Endothelial cell of umbilical vein (primary cell): ENCODE measurements around the gene CD1E. TPM values are rescaled to one million over a fixed set of nuclear protein-coding genes. Genes with fewer than 3 reads are reported as not detected.

Experiments used
- BruUV-seq: library from RNA; stranded (reverse); fragments of 400-500 nt; replicated peaks from 2 replicates; lab custom pipeline; 2021; lab: Mats Ljungman, UMichigan
- CTCF ChIA-PET: fragments of 300-600, 350-600 bp; sonication (Branson Sonifier 250); formaldehyde crosslinking; loops from one replicate; lab custom pipeline; 2021; ENCODE audit warnings: antibody characterized with exemption, inconsistent platforms; lab: Charles Lee
- POLR2A ChIA-PET: fragments of 300-600, 350-600 bp; sonication (Branson Sonifier 250); formaldehyde crosslinking; loops from one replicate; lab custom pipeline; 2021; ENCODE audit warnings: antibody characterized with exemption, inconsistent platforms; lab: Charles Lee
- DNase-seq: peaks from one replicate; pipeline ENCODE4 v3.0.0-alpha.2; 2011; ENCODE audit warnings: low read depth, low spot score
- FAIRE-seq: peaks from 2 replicates; lab custom pipeline; 2011; peaks lifted over from hg19 to GRCh38; lab: Jason Lieb, UNC
- H2AFZ ChIP-seq: 2 replicates; pipeline ENCODE4 v1.6.0; 2012; ENCODE audit warnings: low read depth, low read length, control low read depth, inconsistent platforms
- H3K27ac ChIP-seq: 2 replicates; pipeline ENCODE4 v1.5.1; 2011; ENCODE audit warnings: low read depth, mild to moderate bottlenecking, control low read depth, low read length, moderate library complexity; ENCODE audit not compliant: insufficient read depth
- H3K27me3 ChIP-seq, 2 experiments: 2 replicates each; pipeline versions ENCODE4 v1.6.0 to v1.6.1; 2011; ENCODE audit warnings: low read length in 2 of 2, mixed read lengths in 1 of 2; ENCODE audit not compliant: control insufficient read depth in 2 of 2, insufficient read depth in 2 of 2
- H3K36me3 ChIP-seq, 2 experiments: 2 replicates in 1 of 2; 3 replicates in 1 of 2; pipeline ENCODE4 v1.5.1; 2011; ENCODE audit warnings: low read length in 2 of 2, mild to moderate bottlenecking in 1 of 2, moderate library complexity in 1 of 2; ENCODE audit not compliant: control insufficient read depth in 2 of 2, insufficient read depth in 2 of 2; ENCODE audit errors: extremely low read depth in 1 of 2
- H3K4me1 ChIP-seq: 3 replicates; pipeline ENCODE4 v1.5.1; 2011; ENCODE audit warnings: mild to moderate bottlenecking, low read length; ENCODE audit not compliant: control insufficient read depth, insufficient read depth; ENCODE audit errors: extremely low read depth
- H3K4me2 ChIP-seq: 2 replicates; pipeline ENCODE4 v1.6.1; 2011; ENCODE audit warnings: low read length, control low read depth, mixed read lengths; ENCODE audit not compliant: insufficient read depth
- H3K4me3 ChIP-seq, 3 experiments: fragments of 200-600 bp in 1 of 3; sonication (generic), shearing (Covaris generic) in 1 of 3; replicated peaks in 1 of 3; 2 replicates each; pipeline ENCODE4 v1.5.1; 2011 to 2016; ENCODE audit warnings: control low read depth in 3 of 3, low read length in 3 of 3, mild to moderate bottlenecking in 2 of 3, inconsistent platforms in 1 of 3, low read depth in 1 of 3, moderate library complexity in 1 of 3; ENCODE audit not compliant: insufficient read depth in 1 of 3
- H3K79me2 ChIP-seq: 2 replicates; pipeline ENCODE4 v1.6.0; 2012; ENCODE audit warnings: low read length, inconsistent platforms; ENCODE audit not compliant: control insufficient read depth, insufficient read depth
- H3K9ac ChIP-seq: replicated peaks from 2 replicates; pipeline ENCODE3; 2011; ENCODE audit warnings: low read length, control low read depth; ENCODE audit not compliant: insufficient read depth; ENCODE audit errors: extremely low read depth
- H3K9me1 ChIP-seq: replicated peaks from 3 replicates; pipeline ENCODE4 v1.6.0; 2011; ENCODE audit warnings: mild to moderate bottlenecking, low read length; ENCODE audit not compliant: control insufficient read depth, insufficient read depth; ENCODE audit errors: extremely low read depth
- H3K9me3 ChIP-seq: replicated peaks from 2 replicates; pipeline ENCODE4 v1.5.1; 2012; ENCODE audit warnings: low read length, inconsistent platforms; ENCODE audit not compliant: control insufficient read depth, insufficient read depth
- H4K20me1 ChIP-seq: replicated peaks from 2 replicates; pipeline ENCODE3; 2011; ENCODE audit warnings: mild to moderate bottlenecking, low read length; ENCODE audit not compliant: control insufficient read depth, insufficient read depth; ENCODE audit errors: extremely low read depth
- CTCF ChIP-seq, 2 donors: IDR thresholded peaks; 1 replicate in 1 of 2; 2 replicates in 1 of 2; pipeline ENCODE4 v1.5.1; 2011; ENCODE audit warnings: low read length in 2 of 2, mild to moderate bottlenecking in 2 of 2, moderate library complexity in 2 of 2, control low read depth in 1 of 2, inconsistent platforms in 1 of 2, low read depth in 1 of 2; ENCODE audit not compliant: insufficient read depth in 1 of 2; ENCODE audit errors: extremely low read depth in 1 of 2
- EZH2 ChIP-seq: IDR thresholded peaks from 2 replicates; pipeline ENCODE4 v1.6.1; 2012; ENCODE audit warnings: borderline replicate concordance, low read depth, mild to moderate bottlenecking, moderate library complexity, low read length, inconsistent platforms; ENCODE audit not compliant: severe bottlenecking
- FOS ChIP-seq: IDR thresholded peaks from 2 replicates; pipeline ENCODE4 v1.6.1; 2011; ENCODE audit warnings: mild to moderate bottlenecking, low read length, moderate library complexity, borderline replicate concordance; ENCODE audit not compliant: insufficient read depth
- GATA2 ChIP-seq: IDR thresholded peaks from 2 replicates; pipeline ENCODE4 v1.7.0; 2011; ENCODE audit warnings: low read depth, mild to moderate bottlenecking, moderate library complexity, mixed read lengths, low read length; ENCODE audit not compliant: insufficient read length, insufficient read depth
- JUN ChIP-seq: IDR thresholded peaks from 2 replicates; pipeline ENCODE4 v1.6.1; 2011; ENCODE audit warnings: borderline replicate concordance, low read depth; ENCODE audit not compliant: insufficient read length, insufficient read depth
- MAX ChIP-seq: IDR thresholded peaks from 2 replicates; pipeline ENCODE4 v1.6.1; 2011; ENCODE audit not compliant: insufficient read depth, insufficient read length
- POLR2A ChIP-seq: IDR thresholded peaks from 2 replicates; pipeline ENCODE4 v1.6.1; 2012; ENCODE audit warnings: low read depth, mild to moderate bottlenecking, control low read depth, low read length
- dilution Hi-C: fragments of 300-500 bp; cut with MboI; formaldehyde crosslinking; loops from one replicate; pipeline ENCODE4 v1.15.0; 2019; ENCODE audit warnings: low sequenced_read_pairs; ENCODE audit not compliant: extremely low pct_ligation_motif_present
- intact Hi-C: fragments of 100-400 bp; cut with micrococcal nuclease; formaldehyde crosslinking; loops from one replicate; pipeline ENCODE4 v1.10.0; 2022
- polyA plus RNA-seq, 4 experiments: library from polyadenylated mRNA; depleted of rRNA in 3 of 4; stranded (reverse) in 3 of 4; unstranded in 1 of 4; fragments of >200 nt; gene quantifications; 2 replicates each; pipeline versions ENCODE4 v1.2.1 to v1.2.3, GENCODE V29; 2011 to 2012; ENCODE audit warnings: missing spikeins in 1 of 4
- total RNA-seq: library from RNA; stranded (reverse); gene quantifications from 2 replicates; pipeline ENCODE4 v1.2.3, GENCODE V29; 2021

The CD1E gene
- total and polyA plus RNA-seq, 2 donors (not counting 3 experiments of a cell fraction or from before 2014, with no cell fraction given), result not detected

- dilution Hi-C loops, result no loop called here
- CTCF ChIA-PET, result no interaction called here
- H3K36me3 ChIP-seq, result no peaks in the 10 kb centered on the region
- no peaks in the 10 kb centered on the region for H3K9me1 ChIP-seq
- no TSS peak for BruUV-seq
- intact Hi-C loops, result no loop called here
- H3K4me3 ChIP-seq, result no peak overlapping the region
- no peaks in the 10 kb centered on the region for H3K27me3 ChIP-seq
- no peaks in the 10 kb centered on the region for H3K79me2 ChIP-seq
- POLR2A ChIA-PET, result no interaction called here
- H2AFZ ChIP-seq, result no peak overlapping the region
- DNase-seq (no peak), FAIRE-seq (no peak)
- no peaks in the 10 kb centered on the region for H4K20me1 ChIP-seq
- TF ChIP-seq EZH2 (no peak), MAX (no peak), CTCF (IDR thresholded peaks at IDR 0.05; ENCODE audit: extremely low read depth in 1 of 2, insufficient read depth in 1 of 2, low read depth in 1 of 2, low read length in 2 of 2) (no peak), FOS (no peak), JUN (no peak), POLR2A (no peak), GATA2 (no peak)
- no peak overlapping the region for H3K9ac ChIP-seq
- H3K9me3 ChIP-seq, result no peaks in the 10 kb centered on the region
- H3K4me2 ChIP-seq, result no peak overlapping the region
- H3K4me1 ChIP-seq, result no peaks in the 10 kb centered on the region
- H3K27ac ChIP-seq, result no peak overlapping the region
Observed at GRCh38 chr1:158400871-158401270, 47.2 kb downstream of the CD1E start.
